ENCODE results near the gene RELN.
"Not testable (repeated sequence)": the region's sequence is repeated elsewhere in the genome, so short reads cannot be mapped to it uniquely, and the experiment has no call there.

RELN gene

GRCh38 chr7:103940382-103941268, 48.8 kb downstream of the RELN start:
- DNase-seq, result no peak

GRCh38 chr7:103937680-103938079, 51.8 kb downstream of the RELN start:
- no peak for DNase-seq

GRCh38 chr7:103936558-103936957, 52.9 kb downstream of the RELN start:
- no peak for DNase-seq

- no peak for DNase-seq
Measured at GRCh38 chr7:103934508-103934907, 55.0 kb downstream of the RELN start.

GRCh38 chr7:103932389-103932788, 57.1 kb downstream of the RELN start:
- no peak for DNase-seq

- DNase-seq, result no peak
Measured at GRCh38 chr7:103929901-103930311, 59.6 kb downstream of the RELN start.

- DNase-seq, result no peak
Measured at GRCh38 chr7:103928581-103928980, 60.9 kb downstream of the RELN start.

- DNase-seq, result no peak
Measured at GRCh38 chr7:103924184-103924583, 65.3 kb downstream of the RELN start.

GRCh38 chr7:103922407-103922806, 67.1 kb downstream of the RELN start:
- no peak for DNase-seq

- no peak for DNase-seq
Measured at GRCh38 chr7:103921692-103922091, 67.8 kb downstream of the RELN start.

- no peak for DNase-seq
Measured at GRCh38 chr7:103919272-103919868, 70.1 kb downstream of the RELN start.

GRCh38 chr7:103918631-103919271, 70.7 kb downstream of the RELN start:
- DNase-seq, result no peak

- no peak for DNase-seq
Measured at GRCh38 chr7:103915680-103916357, 73.6 kb downstream of the RELN start.

GRCh38 chr7:103914147-103914899, 75.1 kb downstream of the RELN start:
- DNase-seq, result no peak

- DNase-seq, result no peak
Measured at GRCh38 chr7:103912891-103913605, 76.4 kb downstream of the RELN start.

GRCh38 chr7:103911015-103911414, 78.4 kb downstream of the RELN start:
- not testable (repeated sequence) for DNase-seq

GRCh38 chr7:103905997-103906396, 83.5 kb downstream of the RELN start:
- DNase-seq, result no peak

- DNase-seq, result no peak
Measured at GRCh38 chr7:103902917-103903316, 86.5 kb downstream of the RELN start.

GRCh38 chr7:103896826-103897225, 92.6 kb downstream of the RELN start:
- not testable (repeated sequence) for DNase-seq

- DNase-seq, result no peak
Measured at GRCh38 chr7:103894656-103895596, 94.5 kb downstream of the RELN start.

GRCh38 chr7:103893350-103893749, 96.1 kb downstream of the RELN start:
- no peak for DNase-seq
